Testis (tissue), 3 donors: Measurements from ENCODE around the gene NPEPL1. TPM values are rescaled to one million over a fixed set of nuclear protein-coding genes. Genes with fewer than 3 reads are reported as not detected.

Experiments
- DNase-seq: peaks from one replicate; pipeline ENCODE4 v3.0.0-alpha.2; 2019
- H3K27ac ChIP-seq, 2 donors: fragments of 200-600 bp; sonication (generic); one replicate each; pipeline ENCODE4 v1.5.1; 2019
- H3K27me3 ChIP-seq: fragments of 200-600 bp; sonication (generic); one replicate; pipeline ENCODE4 v1.5.1; 2019
- H3K36me3 ChIP-seq: fragments of 200-600 bp; sonication (generic); one replicate; pipeline ENCODE4 v1.5.1; 2017; ENCODE audit warnings: low read depth; ENCODE audit errors: missing control alignments
- H3K4me1 ChIP-seq: fragments of 200-600 bp; sonication (generic); one replicate; pipeline ENCODE4 v1.5.1; 2019
- H3K4me3 ChIP-seq, 2 donors: fragments of 200-600 bp; sonication (generic); one replicate each; pipeline ENCODE4 v1.5.1; 2017 to 2019
- H3K9me3 ChIP-seq: fragments of 200-600 bp; sonication (generic); one replicate; pipeline ENCODE4 v1.5.1; 2017
- CTCF ChIP-seq, 3 experiments: fragments of 450-650 bp in 2 of 3; fragments of 200-600 bp in 1 of 3; sonication (generic) in 1 of 3; IDR thresholded peaks; one replicate each; pipeline ENCODE4 v1.5.1; 2016 to 2019; ENCODE audit warnings: antibody characterized with exemption in 3 of 3, mild to moderate bottlenecking in 2 of 3, moderate library complexity in 1 of 3
- POLR2A ChIP-seq: fragments of 450-650 bp; IDR thresholded peaks from one replicate; pipeline ENCODE4 v1.6.1; 2017; ENCODE audit warnings: antibody characterized with exemption, mild to moderate bottlenecking, moderate library complexity
- WGBS, 2 donors: methylation state at CpG; one replicate each; pipeline ENCODE4 v1.1.5; 2018; 5-methylcytosine and 5-hydroxymethylcytosine counted together
- intact Hi-C: fragments of 100-400 bp; cut with DNase I; formaldehyde crosslinking; loops from one replicate; pipeline ENCODE4 v1.15.1; 2023; ENCODE audit warnings: low total_unique reads
- polyA plus RNA-seq: library from polyadenylated mRNA; stranded (reverse); fragments of 350-450 nt; fragmentation: Illumina TruSeq; extraction: RNeasy Lipid Tissue Mini Kit (QIAGEN cat#74804); gene quantifications from one replicate; pipeline ENCODE4 v1.2.3, GENCODE V29; 2014; ENCODE audit warnings: low read depth, low replicate concordance; ENCODE audit not compliant: insufficient read depth
- total RNA-seq, 2 donors: library from RNA; depleted of rRNA; stranded (reverse); fragments of >200 nt; gene quantifications; one replicate each; pipeline ENCODE4 v1.2.3, GENCODE V29; 2016

The NPEPL1 gene
- total and polyA plus RNA-seq, 3 donors from 2014 or later, result 47.6 to 79.9 (median 56.3) TPM

DNA sequence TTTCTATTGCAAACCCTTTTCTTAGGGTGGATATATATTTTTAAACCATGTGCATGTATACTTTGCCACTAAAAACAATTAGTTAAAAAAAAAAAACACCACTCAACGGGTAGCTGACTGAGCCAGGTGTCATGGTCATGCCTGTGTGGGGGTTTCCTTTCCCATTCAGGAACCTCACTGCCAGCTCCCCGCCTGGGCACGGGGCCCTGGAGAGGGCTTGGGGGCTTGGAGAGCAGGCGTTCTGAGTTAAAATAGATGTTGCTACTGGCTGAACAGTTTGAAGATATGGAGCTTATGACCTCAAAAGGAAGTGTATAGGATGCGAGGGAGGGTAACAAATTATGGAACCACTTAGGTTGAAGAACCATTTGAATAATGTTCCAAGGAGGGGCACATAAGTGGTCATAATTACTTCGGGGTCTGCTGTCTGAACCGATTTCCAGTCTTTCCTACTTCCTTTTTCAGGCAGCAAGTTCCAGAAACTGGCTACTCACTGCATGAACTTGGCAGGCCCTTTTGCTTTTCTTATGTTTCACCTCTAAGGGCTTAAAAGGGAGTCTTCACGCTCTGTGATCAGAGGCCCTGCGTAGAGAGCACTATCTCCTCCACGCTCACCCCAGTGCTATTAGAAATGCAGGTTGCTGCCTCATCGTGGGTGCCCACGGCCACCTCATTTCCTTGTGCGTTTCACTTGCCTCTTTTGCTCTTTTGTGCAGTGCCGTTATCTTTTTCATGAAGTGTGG lies 31.6 kb upstream of the NPEPL1 start:
- WGBS, 2 donors, result 56 to 59% methylated on average over 14 of the region's 14 CpGs
- Histone ChIP-seq H3K4me3 (no peak overlapping the region), H3K36me3 (no peaks in the 10 kb centered on the region), H3K27ac (no peak overlapping the region), H3K9me3 (no peaks in the 10 kb centered on the region), H3K4me1 (peaks cover 8% of the 10 kb centered on the region), H3K27me3 (no peaks in the 10 kb centered on the region)
- no peak for DNase-seq
- TF ChIP-seq CTCF (IDR thresholded peaks at IDR 0.05), result no peak
- TF ChIP-seq POLR2A, result no peak
- intact Hi-C loops, result no loop called here

- WGBS, 2 donors, result 79 to 83% methylated on average over 12 of the region's 12 CpGs
- H3K9me3 ChIP-seq, result no peaks in the 10 kb centered on the region
- H3K4me1 ChIP-seq, result peaks cover 5% of the 10 kb centered on the region
- H3K27me3 ChIP-seq, result no peaks in the 10 kb centered on the region
- H3K36me3 ChIP-seq, result no peaks in the 10 kb centered on the region
- TF ChIP-seq CTCF (IDR thresholded peaks at IDR 0.05) (no peak), POLR2A (no peak)
- intact Hi-C loops, result no loop called here
- no peak overlapping the region for H3K4me3 ChIP-seq
- DNase-seq, result no peak
- no peak overlapping the region for H3K27ac ChIP-seq
Measured at GRCh38 chr20:58661598-58662473, 30.8 kb upstream of the NPEPL1 start.

DNA sequence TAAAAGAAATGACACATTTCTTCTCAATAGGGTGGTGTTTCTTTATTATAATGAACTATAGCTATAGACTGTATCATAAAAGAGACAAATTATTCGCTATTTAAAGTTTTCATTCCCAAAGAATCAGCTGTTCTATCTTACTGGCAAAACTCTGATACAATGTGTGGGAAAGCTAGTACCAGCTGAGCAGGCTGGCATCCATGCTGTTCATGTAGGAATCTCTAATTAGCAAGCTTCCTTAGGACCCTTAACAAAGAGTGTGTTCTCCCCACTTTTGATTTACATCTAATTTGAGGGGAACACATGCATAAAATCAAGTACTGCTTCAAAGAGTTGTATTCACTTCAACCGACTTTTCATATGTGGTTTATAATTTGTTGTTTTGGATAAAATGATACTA lies 28.3 kb upstream of the NPEPL1 start:
- Histone ChIP-seq H3K27ac (no peak overlapping the region), H3K9me3 (no peaks in the 10 kb centered on the region), H3K4me3 (no peak overlapping the region), H3K4me1 (no peaks in the 10 kb centered on the region), H3K36me3 (no peaks in the 10 kb centered on the region), H3K27me3 (no peaks in the 10 kb centered on the region)
- intact Hi-C loops, result no loop called here
- TF ChIP-seq CTCF (IDR thresholded peaks at IDR 0.05), result no peak
- no peak for TF ChIP-seq POLR2A
- DNase-seq, result no peak
- 84 to 85% methylated on average over 2 of the region's 2 CpGs for WGBS, 2 donors

- intact Hi-C loops, result no loop called here
- TF ChIP-seq POLR2A, result no peak
- no peak for TF ChIP-seq CTCF (IDR thresholded peaks at IDR 0.05)
- Histone ChIP-seq H3K36me3 (no peaks in the 10 kb centered on the region), H3K4me3 (no peak overlapping the region), H3K27ac (no peak overlapping the region), H3K9me3 (no peaks in the 10 kb centered on the region), H3K4me1 (no peaks in the 10 kb centered on the region), H3K27me3 (no peaks in the 10 kb centered on the region)
- no peak for DNase-seq
- WGBS, 2 donors, result 91 to 93% methylated on average over 5 of the region's 5 CpGs
Measured at GRCh38 chr20:58664883-58665282, 27.7 kb upstream of the NPEPL1 start.
